Measurements from ENCODE around the gene EXOC6B. TPM values are rescaled to one million over a fixed set of nuclear protein-coding genes. Genes with fewer than 3 reads are reported as not detected.

Gene EXOC6B
- total and polyA plus RNA-seq, 2 of the 8 experiments (the other 6 are each of a cell fraction or from before 2014, with no cell fraction given): 13.5 to 33.0 TPM

GRCh38 chr2:72719416-72719815, 106.4 kb downstream of the EXOC6B start (continued):
- TF ChIP-seq, protein P1, sequence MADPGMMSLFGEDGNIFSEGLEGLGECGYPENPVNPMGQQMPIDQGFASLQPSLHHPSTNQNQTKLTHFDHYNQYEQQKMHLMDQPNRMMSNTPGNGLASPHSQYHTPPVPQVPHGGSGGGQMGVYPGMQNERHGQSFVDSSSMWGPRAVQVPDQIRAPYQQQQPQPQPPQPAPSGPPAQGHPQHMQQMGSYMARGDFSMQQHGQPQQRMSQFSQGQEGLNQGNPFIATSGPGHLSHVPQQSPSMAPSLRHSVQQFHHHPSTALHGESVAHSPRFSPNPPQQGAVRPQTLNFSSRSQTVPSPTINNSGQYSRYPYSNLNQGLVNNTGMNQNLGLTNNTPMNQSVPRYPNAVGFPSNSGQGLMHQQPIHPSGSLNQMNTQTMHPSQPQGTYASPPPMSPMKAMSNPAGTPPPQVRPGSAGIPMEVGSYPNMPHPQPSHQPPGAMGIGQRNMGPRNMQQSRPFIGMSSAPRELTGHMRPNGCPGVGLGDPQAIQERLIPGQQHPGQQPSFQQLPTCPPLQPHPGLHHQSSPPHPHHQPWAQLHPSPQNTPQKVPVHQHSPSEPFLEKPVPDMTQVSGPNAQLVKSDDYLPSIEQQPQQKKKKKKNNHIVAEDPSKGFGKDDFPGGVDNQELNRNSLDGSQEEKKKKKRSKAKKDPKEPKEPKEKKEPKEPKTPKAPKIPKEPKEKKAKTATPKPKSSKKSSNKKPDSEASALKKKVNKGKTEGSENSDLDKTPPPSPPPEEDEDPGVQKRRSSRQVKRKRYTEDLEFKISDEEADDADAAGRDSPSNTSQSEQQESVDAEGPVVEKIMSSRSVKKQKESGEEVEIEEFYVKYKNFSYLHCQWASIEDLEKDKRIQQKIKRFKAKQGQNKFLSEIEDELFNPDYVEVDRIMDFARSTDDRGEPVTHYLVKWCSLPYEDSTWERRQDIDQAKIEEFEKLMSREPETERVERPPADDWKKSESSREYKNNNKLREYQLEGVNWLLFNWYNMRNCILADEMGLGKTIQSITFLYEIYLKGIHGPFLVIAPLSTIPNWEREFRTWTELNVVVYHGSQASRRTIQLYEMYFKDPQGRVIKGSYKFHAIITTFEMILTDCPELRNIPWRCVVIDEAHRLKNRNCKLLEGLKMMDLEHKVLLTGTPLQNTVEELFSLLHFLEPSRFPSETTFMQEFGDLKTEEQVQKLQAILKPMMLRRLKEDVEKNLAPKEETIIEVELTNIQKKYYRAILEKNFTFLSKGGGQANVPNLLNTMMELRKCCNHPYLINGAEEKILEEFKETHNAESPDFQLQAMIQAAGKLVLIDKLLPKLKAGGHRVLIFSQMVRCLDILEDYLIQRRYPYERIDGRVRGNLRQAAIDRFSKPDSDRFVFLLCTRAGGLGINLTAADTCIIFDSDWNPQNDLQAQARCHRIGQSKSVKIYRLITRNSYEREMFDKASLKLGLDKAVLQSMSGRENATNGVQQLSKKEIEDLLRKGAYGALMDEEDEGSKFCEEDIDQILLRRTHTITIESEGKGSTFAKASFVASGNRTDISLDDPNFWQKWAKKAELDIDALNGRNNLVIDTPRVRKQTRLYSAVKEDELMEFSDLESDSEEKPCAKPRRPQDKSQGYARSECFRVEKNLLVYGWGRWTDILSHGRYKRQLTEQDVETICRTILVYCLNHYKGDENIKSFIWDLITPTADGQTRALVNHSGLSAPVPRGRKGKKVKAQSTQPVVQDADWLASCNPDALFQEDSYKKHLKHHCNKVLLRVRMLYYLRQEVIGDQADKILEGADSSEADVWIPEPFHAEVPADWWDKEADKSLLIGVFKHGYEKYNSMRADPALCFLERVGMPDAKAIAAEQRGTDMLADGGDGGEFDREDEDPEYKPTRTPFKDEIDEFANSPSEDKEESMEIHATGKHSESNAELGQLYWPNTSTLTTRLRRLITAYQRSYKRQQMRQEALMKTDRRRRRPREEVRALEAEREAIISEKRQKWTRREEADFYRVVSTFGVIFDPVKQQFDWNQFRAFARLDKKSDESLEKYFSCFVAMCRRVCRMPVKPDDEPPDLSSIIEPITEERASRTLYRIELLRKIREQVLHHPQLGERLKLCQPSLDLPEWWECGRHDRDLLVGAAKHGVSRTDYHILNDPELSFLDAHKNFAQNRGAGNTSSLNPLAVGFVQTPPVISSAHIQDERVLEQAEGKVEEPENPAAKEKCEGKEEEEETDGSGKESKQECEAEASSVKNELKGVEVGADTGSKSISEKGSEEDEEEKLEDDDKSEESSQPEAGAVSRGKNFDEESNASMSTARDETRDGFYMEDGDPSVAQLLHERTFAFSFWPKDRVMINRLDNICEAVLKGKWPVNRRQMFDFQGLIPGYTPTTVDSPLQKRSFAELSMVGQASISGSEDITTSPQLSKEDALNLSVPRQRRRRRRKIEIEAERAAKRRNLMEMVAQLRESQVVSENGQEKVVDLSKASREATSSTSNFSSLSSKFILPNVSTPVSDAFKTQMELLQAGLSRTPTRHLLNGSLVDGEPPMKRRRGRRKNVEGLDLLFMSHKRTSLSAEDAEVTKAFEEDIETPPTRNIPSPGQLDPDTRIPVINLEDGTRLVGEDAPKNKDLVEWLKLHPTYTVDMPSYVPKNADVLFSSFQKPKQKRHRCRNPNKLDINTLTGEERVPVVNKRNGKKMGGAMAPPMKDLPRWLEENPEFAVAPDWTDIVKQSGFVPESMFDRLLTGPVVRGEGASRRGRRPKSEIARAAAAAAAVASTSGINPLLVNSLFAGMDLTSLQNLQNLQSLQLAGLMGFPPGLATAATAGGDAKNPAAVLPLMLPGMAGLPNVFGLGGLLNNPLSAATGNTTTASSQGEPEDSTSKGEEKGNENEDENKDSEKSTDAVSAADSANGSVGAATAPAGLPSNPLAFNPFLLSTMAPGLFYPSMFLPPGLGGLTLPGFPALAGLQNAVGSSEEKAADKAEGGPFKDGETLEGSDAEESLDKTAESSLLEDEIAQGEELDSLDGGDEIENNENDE (IDR thresholded peaks at IDR 0.05; ENCODE audit: insufficient replicate concordance, low read length): peak; percentile 93
- TF ChIP-seq RXRA (IDR thresholded peaks at IDR 0.05; ENCODE audit: insufficient read depth, low read depth, low read length) (no peak), SIX5 (IDR thresholded peaks at IDR 0.05; ENCODE audit: low read depth, low read length) (peak; percentile 28; the same call in 1 of the 2 replicates), ATF2 (IDR thresholded peaks at IDR 0.05; ENCODE audit: low read length) (no peak)
